IPS-18c (cell line): Measurements from ENCODE around the gene WHAMM.
"Not testable (repeated sequence)": the region's sequence is repeated elsewhere in the genome, so short reads cannot be mapped to it uniquely, and the experiment has no call there.

Source experiments
- H3K4me3 ChIP-seq: 2 replicates; pipeline ENCODE4 v1.7.0; 2013; ENCODE audit warnings: low read depth, mild to moderate bottlenecking, low read length, moderate library complexity; ENCODE audit not compliant: insufficient read depth
- H3K9me3 ChIP-seq: one replicate; pipeline ENCODE4 v1.6.1; 2013; ENCODE audit warnings: mild to moderate bottlenecking, low read length, moderate library complexity; ENCODE audit not compliant: control insufficient read depth, insufficient read depth

WHAMM gene

GRCh38 chr15:82850731-82851130 lies 41.3 kb downstream of the WHAMM start:
- no peaks in the 10 kb centered on the region for H3K9me3 ChIP-seq
- H3K4me3 ChIP-seq = no peak overlapping the region

DNA sequence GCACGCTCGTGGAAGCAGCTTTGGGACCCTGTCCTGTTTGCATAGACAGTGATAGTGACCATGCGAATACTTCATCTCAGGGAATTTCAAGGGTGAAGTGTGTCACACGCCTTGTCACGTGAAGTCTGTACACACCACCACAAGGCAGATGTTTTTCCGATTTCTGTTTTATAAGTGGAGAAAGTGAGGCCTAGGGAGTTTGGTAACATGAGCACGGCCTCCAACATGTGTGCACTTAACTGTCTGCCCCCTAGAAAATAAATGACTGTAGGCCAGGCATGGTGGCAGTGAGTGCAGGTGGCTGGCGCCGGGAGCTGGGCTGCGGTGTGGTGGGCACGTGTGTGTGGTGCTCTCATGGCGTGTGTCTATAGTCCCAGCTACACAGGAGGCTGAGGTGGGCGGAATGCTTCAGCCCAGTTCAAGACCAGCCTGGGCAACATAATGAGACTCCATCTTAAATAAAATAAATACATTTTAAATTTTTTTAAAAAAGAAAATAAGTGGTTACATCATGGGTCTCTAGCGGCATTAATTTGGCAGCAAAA lies 42.0 kb downstream of the WHAMM start:
- H3K4me3 ChIP-seq = no peak overlapping the region
- no peaks in the 10 kb centered on the region for H3K9me3 ChIP-seq

DNA sequence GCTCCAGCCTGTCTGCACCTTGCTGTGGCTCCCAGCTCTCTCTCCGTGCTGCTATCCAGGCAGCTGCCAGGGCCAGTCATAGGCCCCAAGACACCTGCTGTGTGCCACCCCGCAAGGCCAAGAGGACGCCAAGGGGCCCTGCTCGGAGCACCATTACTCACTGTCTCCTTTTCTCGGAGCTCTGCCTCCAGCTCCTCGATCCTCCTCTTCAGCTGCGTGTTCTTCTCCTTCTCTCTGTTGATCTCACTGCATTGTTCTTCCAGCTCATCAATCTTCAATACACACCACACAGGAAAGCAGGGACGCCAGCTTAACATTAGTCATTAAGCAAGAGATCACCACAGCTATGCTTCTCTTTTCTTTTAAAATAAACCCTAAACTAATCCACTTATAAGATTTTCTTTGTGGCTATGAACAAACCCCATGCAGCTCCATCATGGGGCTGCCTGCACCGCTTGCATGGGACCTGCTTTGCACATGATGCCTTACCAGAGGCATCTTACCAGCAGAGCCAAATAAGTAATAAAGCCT lies 42.6 kb downstream of the WHAMM start:
- no peak overlapping the region for H3K4me3 ChIP-seq

GRCh38 chr15:82852941-82853561 lies 43.6 kb downstream of the WHAMM start:
- H3K4me3 ChIP-seq = no peak overlapping the region
- no peaks in the 10 kb centered on the region for H3K9me3 ChIP-seq

More for the DNA sequence above, 42.6 kb downstream of the WHAMM start:
- no peaks in the 10 kb centered on the region for H3K9me3 ChIP-seq

- Histone ChIP-seq H3K9me3 (no peaks in the 10 kb centered on the region), H3K4me3 (no peak overlapping the region)
These were observed 45.1 kb downstream of the WHAMM start for GRCh38 chr15:82854554-82854953.

- no peaks in the 10 kb centered on the region for H3K9me3 ChIP-seq
- no peak overlapping the region for H3K4me3 ChIP-seq
These were observed 46.1 kb downstream of the WHAMM start for GRCh38 chr15:82855286-82856100.

DNA sequence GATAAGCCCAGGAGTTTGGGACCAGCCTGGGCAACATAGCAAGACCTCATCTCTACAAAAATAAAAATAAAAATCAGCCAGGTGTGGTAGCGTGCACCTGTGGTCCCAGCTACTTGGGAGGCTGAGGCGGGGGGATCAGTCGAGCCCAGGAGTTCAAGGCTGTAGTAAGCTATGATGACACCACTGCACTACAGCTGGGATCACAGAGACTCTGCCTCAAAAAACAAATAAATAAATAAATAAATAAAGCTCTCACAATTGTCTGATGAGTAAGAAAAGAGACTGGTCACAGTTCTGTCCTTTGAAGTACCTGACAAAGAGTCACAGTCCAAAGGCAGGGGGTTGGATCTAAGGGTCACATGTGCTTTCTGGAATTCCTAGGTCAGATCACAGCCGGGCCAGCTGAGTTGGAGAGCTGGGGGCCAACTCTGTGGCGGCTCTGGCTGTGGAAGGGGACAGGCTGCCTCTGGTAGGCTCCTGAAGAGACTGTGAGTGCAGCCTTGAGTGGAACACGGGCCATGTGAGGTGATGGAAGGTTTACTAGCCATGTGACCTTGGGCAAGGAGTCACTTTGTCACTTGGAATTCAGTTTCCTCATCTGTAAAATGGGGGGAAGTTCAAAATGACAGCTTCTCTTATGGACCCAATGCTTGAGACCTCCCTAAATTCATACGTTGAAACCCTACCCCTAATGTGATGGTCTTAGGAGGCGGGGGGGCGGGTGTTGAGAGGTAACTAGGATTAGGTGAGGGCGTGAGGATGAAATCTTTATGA lies 47.2 kb downstream of the WHAMM start:
- Histone ChIP-seq H3K9me3 (no peaks in the 10 kb centered on the region), H3K4me3 (no peak overlapping the region)

- Histone ChIP-seq H3K4me3 (no peak overlapping the region), H3K9me3 (no peaks in the 10 kb centered on the region)
These were observed 49.5 kb downstream of the WHAMM start for GRCh38 chr15:82858932-82859331.

DNA sequence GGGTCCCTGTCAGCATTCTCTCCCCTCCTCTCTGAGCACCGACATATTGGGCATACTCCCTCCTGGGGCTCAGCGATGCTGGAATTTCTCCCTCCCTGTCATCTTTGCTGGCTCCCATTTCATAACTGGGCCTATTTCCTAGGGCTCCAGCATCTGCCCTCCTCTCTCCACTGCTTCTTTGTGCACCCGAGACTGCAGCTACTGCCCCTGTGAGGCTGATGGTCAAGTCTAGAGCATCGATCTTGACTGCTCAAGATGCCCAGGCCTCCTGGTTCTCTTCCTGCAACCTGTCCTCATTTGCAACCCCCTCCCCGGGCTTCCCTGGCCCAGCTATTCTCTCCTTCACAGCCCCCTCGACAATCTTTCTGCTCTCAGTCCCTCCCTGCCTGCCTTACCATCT lies 53.5 kb downstream of the WHAMM start:
- H3K4me3 ChIP-seq = no peak overlapping the region
- no peaks in the 10 kb centered on the region for H3K9me3 ChIP-seq

GRCh38 chr15:82864967-82865366 lies 55.5 kb downstream of the WHAMM start:
- Histone ChIP-seq H3K9me3 (no peaks in the 10 kb centered on the region), H3K4me3 (no peak overlapping the region)

- not testable (repeated sequence) for H3K4me3 ChIP-seq, H3K9me3 ChIP-seq
These were observed 56.2 kb downstream of the WHAMM start for GRCh38 chr15:82865581-82865980.

DNA sequence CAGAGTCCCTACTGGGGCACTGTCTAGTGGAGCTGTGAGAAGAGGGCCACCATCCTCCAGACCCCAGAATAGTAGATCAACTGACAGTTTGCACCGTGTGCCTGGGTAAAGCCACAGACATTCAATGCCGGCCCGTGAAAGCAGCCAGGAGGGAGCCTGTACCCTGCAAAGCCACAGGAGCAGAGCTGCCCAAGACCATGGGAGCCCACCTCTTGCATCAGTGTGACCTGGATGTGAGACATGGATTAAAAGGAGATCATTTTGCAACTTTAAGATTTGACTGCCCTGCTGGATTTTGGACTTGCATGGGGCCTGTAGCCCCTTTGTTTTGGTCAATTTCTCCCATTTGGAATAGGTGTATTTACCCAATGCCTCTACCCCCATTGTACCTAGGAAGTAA lies 56.6 kb downstream of the WHAMM start:
- not testable (repeated sequence) for H3K4me3 ChIP-seq, H3K9me3 ChIP-seq

DNA sequence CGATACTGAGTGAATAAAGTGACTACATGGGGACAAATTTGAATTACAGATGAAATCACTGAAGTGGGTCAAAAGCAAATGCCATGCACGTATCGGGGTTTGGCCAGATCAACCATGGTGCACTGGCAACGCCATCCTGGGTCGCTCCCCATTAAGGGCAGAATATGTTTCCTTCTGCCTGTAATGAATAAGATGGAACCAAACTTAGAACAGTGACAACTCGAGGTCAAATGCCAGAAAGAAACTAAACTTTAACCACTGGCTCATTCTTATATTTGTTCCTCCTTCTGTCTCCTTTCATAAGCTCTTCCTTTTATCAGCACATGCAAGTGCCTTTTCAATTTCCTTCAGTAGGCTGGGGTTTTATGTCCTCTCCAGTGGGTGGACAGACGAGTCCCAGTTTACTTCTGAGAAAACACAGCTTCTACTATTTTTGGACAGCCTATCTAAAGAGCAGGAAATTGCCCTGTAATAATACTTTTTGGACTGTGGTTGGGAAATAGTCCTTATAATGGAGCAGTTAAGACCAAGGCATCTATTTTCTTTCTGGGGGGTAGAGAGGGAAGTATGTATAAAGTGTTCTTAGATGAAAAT lies 61.4 kb downstream of the WHAMM start:
- Histone ChIP-seq H3K9me3 (peaks cover 3% of the 10 kb centered on the region), H3K4me3 (no peak overlapping the region)

- Histone ChIP-seq H3K9me3 (peaks cover 3% of the 10 kb centered on the region), H3K4me3 (no peak overlapping the region)
These were observed 61.9 kb downstream of the WHAMM start for GRCh38 chr15:82871358-82871757.

DNA sequence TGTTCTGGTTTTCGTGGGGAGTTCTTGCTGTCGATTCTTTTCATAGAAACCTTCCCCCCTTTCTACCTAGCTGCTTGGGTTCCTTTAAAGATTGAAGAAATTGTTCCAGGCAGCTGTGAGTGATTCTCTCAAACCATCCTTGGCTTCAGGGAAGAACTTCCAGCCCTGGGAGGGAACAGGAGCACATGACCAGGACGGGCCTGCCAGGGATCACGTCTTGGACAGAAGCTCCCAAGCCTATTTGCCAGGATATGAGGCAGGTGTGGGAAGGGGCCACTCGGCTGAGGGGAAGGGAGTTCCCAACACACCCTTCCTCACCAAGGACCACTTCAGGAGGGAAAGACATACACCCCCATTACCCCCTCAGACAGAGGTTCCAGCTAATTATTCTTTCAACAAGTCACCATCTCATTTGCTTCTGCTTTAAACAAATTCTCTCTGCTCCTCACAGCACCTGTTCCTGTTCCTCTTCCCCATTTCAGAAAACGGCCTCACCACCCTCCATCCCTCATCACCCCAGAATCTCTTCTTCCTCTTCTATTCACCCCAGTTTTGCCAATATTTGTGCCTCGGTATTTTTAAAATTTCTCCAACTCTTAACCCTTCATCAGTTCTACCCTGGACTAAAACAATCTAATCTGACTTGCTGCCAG lies 62.5 kb downstream of the WHAMM start:
- H3K9me3 ChIP-seq = peaks cover 3% of the 10 kb centered on the region

GRCh38 chr15:82873000-82873680 lies 63.7 kb downstream of the WHAMM start:
- Histone ChIP-seq H3K4me3 (no peak overlapping the region), H3K9me3 (peaks cover 3% of the 10 kb centered on the region)

More for the DNA sequence above, 62.5 kb downstream of the WHAMM start:
- no peak overlapping the region for H3K4me3 ChIP-seq
